GM19372 (cell line): ENCODE results near the gene TERT.
"Not testable (repeated sequence)": the region's sequence is repeated elsewhere in the genome, so short reads cannot be mapped to it uniquely, and the experiment has no call there.

Experiments used
- ATAC-seq: cut with Tn5 transposase; IDR thresholded peaks from one replicate; pipeline ENCODE4 v1.9.1; 2021; ENCODE audit warnings: mild to moderate bottlenecking, low read depth, moderate library complexity; ENCODE audit not compliant: unreplicated experiment

The TERT gene

DNA sequence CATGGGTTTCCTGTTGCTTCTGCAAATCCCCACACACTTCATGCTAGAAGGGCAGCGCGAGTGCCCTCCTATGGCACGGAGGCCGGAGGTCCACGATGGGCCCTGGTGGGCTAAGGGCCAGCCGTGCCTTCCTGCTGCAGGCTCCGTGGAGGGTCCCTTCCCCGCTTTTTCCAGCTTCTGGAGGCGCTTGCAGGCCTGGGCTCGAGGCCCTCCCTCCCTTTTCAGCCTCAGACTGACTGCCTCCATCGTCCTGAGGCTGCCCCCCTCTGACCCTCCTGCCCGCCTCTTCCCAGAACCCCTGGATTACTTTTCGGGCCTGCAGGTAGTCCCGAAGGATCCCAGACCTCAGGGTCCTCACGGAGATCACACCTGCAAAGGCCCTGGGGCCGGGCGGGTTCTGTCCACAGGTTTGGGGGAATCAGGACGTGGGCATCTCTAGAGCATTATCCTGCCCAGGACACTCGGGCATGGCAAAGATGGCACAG lies 3.2 kb upstream of the TERT start:
- no peak for ATAC-seq

- ATAC-seq, result no peak
Measured at GRCh38 chr5:1297243-1297642, 2.4 kb upstream of the TERT start.

DNA sequence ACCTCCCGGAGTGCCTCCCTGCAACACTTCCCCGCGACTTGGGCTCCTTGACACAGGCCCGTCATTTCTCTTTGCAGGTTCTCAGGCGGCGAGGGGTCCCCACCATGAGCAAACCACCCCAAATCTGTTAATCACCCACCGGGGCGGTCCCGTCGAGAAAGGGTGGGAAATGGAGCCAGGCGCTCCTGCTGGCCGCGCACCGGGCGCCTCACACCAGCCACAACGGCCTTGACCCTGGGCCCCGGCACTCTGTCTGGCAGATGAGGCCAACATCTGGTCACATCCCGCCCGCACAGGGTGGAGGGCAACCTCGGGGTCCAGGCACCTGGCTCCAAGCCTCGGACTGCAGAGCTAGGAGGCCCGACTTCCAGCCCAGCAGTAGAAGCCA lies 776 bp upstream of the TERT start:
- no peak for ATAC-seq

DNA sequence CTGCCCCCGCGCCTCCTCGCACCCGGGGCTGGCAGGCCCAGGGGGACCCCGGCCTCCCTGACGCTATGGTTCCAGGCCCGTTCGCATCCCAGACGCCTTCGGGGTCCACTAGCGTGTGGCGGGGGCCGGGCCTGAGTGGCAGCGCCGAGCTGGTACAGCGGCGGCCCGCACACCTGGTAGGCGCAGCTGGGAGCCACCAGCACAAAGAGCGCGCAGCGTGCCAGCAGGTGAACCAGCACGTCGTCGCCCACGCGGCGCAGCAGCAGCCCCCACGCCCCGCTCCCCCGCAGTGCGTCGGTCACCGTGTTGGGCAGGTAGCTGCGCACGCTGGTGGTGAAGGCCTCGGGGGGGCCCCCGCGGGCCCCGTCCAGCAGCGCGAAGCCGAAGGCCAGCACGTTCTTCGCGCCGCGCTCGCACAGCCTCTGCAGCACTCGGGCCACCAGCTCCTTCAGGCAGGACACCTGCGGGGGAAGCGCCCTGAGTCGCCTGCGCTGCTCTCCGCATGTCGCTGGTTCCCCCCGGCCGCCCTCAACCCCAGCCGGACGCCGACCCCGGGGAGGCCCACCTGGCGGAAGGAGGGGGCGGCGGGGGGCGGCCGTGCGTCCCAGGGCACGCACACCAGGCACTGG lies 548 bp downstream of the TERT start:
- peak; percentile 23 for ATAC-seq

GRCh38 chr5:1293416-1294205 lies 1.3 kb downstream of the TERT start:
- ATAC-seq, result no peak

GRCh38 chr5:1292846-1293415 lies 1.9 kb downstream of the TERT start:
- ATAC-seq, result no peak

DNA sequence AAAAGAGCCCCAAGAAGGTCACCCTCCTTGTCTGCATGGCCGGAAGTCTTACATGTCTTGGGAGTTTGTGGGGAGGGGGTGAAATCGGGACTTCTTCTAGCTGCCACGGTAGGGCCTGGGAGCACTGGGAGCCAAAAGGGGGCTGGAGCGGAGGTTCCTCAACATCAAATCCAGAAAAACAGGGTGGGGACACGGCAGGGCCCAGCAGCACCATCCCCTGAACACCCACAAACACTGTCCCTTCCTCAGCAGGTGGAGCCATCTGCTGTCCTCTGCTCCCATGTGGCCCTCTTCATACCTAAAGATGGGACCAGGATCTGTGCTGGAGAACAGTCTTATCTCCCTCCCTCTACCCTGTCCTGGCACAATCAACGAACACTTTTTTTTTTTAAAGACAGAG lies 2.7 kb downstream of the TERT start:
- no peak for ATAC-seq

- ATAC-seq, result no peak
Measured at GRCh38 chr5:1291611-1292080, 3.2 kb downstream of the TERT start.

- not testable (repeated sequence) for ATAC-seq
Measured at GRCh38 chr5:1290956-1291355, 3.9 kb downstream of the TERT start.

GRCh38 chr5:1289559-1289958 lies 5.3 kb downstream of the TERT start:
- ATAC-seq, result not testable (repeated sequence)

- no peak for ATAC-seq
Measured at GRCh38 chr5:1288439-1289335, 6.2 kb downstream of the TERT start.

GRCh38 chr5:1285883-1286291 lies 9.0 kb downstream of the TERT start:
- no peak for ATAC-seq

DNA sequence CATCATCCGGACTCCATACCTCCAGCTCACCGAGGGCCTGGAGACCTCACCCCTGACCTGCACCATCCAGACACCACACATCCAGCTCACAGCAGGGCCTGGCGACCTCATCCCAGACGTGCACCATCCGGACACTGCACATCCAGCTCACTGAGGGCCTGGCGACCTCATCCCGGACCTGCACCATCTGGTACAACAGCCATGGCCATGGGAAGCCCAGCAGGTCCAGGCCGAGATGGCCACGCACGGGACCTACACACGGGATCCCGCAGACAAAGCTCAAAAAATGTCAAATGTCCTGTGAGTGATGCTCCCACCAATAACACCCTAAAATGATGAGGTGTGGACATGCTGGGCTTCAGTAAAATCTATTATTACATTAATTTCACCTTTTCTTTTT lies 9.7 kb downstream of the TERT start:
- no peak for ATAC-seq

DNA sequence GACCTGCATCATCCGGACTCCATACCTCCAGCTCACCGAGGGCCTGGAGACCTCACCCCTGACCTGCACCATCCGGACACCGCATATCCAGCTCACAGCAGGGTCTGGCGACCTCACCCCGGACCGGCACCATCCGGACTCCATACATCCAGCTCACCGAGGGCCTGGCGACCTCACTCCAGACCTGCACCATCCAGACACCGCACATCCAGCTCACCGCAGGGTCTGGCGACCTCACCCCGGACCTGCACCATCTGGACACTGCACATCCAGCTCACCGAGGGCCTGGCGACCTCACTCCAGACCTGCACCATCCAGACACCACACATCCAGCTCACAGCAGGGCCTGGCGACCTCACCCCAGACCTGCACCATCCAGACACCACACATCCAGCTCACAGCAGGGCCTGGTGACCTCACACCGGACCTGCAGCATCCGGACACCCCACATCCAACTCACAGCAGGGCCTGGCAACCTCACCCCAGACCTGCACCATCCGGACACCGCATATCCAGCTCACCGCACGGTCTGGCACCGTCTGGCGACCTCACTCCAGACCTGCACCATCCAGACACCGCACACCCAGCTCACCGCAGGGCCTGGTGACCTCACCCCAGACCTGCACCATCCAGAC lies 10.4 kb downstream of the TERT start:
- not testable (repeated sequence) for ATAC-seq

GRCh38 chr5:1283729-1284041 lies 11.2 kb downstream of the TERT start:
- not testable (repeated sequence) for ATAC-seq

DNA sequence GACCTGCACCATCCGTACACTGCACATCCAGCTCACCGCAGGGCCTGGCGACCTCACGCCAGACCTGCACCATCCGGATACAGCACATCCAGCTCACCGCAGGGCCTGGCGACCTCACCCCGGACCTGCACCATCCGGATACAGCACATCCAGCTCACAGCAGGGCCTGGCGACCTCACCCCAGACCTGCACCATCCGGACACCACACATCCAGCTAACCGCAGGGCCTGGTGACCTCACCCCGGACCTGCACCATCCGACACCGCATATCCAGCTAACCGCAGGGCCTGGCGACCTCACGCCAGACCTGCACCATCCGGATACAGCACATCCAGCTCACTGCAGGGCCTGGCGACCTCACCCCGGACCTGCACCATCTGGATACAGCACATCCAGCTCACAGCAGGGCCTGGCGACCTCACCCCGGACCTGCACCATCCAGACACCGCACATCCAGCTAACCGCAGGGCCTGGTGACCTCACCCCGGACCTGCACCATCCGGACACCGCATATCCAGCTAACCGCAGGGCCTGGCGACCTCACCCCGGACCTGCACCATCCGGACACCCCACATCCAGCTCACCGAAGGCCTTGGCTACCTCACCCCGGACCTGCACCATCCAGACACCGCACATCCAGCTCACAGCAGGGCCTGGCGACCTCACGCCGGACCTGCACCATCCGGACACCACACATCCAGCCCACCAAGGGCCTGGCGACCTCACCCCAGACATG lies 11.7 kb downstream of the TERT start:
- ATAC-seq, result not testable (repeated sequence)

DNA sequence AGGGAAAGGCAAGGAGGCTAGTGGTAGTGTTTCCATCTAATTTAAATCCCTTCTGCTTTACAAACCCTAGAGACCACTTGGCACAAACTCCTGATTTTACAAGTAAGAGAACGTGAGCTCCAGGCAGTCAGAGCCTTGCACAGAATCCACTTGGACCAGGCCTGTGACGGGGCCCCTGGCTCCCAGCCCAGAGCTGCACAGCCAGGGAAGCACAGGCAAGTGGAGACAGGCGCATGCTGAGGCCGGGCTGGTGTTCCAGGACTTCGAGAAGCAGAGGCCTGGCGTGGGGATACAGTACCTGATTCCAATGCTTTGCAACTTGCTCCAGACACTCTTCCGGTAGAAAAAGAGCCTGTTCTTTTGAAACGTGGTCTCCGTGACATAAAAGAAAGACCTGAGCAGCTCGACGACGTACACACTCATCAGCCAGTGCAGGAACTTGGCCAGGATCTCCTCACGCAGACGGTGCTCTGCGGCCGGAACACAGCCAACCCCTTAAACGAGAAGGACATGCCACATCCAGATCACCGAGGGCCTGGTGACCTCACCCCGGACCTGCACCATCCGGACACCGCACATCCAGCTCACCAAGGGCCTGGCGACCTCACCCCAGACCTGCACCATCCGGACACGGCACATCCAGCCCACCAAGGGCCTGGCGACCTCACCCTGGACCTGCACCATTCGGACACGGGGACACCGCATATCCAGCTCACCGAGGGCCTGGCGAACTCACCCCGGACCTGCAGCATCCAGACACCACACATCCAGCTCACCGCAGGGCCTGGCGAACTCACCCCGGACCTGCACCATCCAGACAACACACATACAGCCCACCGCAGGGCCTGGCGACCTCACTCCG lies 12.5 kb downstream of the TERT start:
- no peak for ATAC-seq

GRCh38 chr5:1281038-1281882 lies 13.6 kb downstream of the TERT start:
- no peak for ATAC-seq
